ENCODE measurements around the gene RBMS3.

DNA sequence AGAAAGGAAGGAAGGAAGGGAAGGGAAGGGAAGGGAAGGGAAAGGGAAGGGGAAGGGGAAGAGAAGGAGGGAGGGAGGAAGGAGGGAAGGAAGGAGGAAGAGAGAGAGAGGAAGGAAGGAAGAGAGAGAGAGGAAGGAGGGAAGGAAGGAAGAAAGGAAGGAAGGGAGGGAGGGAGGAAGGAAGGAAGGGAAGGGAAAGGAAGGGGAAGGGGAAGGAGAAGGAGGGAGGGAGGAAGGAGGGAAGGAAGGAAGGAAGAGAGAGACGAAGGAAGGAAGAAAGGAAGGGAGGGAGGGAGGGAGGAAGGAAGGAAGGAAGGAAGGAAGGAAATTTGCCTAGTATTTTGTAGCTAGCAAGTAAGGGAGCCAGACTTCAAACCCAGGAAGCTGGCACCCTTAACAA is 583.9 kb downstream of the RBMS3 start:
- no peak for TF ChIP-seq NFE2L1 (CRISPR knock-in tag; IDR thresholded peaks at IDR 0.05)
- TF ChIP-seq, protein P1, sequence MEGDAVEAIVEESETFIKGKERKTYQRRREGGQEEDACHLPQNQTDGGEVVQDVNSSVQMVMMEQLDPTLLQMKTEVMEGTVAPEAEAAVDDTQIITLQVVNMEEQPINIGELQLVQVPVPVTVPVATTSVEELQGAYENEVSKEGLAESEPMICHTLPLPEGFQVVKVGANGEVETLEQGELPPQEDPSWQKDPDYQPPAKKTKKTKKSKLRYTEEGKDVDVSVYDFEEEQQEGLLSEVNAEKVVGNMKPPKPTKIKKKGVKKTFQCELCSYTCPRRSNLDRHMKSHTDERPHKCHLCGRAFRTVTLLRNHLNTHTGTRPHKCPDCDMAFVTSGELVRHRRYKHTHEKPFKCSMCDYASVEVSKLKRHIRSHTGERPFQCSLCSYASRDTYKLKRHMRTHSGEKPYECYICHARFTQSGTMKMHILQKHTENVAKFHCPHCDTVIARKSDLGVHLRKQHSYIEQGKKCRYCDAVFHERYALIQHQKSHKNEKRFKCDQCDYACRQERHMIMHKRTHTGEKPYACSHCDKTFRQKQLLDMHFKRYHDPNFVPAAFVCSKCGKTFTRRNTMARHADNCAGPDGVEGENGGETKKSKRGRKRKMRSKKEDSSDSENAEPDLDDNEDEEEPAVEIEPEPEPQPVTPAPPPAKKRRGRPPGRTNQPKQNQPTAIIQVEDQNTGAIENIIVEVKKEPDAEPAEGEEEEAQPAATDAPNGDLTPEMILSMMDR (IDR thresholded peaks at IDR 0.05), result no peak
- TF ChIP-seq, protein P2, sequence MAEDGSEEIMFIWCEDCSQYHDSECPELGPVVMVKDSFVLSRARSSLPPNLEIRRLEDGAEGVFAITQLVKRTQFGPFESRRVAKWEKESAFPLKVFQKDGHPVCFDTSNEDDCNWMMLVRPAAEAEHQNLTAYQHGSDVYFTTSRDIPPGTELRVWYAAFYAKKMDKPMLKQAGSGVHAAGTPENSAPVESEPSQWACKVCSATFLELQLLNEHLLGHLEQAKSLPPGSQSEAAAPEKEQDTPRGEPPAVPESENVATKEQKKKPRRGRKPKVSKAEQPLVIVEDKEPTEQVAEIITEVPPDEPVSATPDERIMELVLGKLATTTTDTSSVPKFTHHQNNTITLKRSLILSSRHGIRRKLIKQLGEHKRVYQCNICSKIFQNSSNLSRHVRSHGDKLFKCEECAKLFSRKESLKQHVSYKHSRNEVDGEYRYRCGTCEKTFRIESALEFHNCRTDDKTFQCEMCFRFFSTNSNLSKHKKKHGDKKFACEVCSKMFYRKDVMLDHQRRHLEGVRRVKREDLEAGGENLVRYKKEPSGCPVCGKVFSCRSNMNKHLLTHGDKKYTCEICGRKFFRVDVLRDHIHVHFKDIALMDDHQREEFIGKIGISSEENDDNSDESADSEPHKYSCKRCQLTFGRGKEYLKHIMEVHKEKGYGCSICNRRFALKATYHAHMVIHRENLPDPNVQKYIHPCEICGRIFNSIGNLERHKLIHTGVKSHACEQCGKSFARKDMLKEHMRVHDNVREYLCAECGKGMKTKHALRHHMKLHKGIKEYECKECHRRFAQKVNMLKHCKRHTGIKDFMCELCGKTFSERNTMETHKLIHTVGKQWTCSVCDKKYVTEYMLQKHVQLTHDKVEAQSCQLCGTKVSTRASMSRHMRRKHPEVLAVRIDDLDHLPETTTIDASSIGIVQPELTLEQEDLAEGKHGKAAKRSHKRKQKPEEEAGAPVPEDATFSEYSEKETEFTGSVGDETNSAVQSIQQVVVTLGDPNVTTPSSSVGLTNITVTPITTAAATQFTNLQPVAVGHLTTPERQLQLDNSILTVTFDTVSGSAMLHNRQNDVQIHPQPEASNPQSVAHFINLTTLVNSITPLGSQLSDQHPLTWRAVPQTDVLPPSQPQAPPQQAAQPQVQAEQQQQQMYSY (CRISPR knock-in tag; IDR thresholded peaks at IDR 0.05), result no peak
- no peak for TF ChIP-seq TEAD4 (CRISPR knock-in tag; IDR thresholded peaks at IDR 0.05)
- no peak for TF ChIP-seq ZNF121 (CRISPR knock-in tag; IDR thresholded peaks at IDR 0.05)
- no peak for TF ChIP-seq JUN (CRISPR knock-in tag; IDR thresholded peaks at IDR 0.05)
- no peak for TF ChIP-seq ESRRA (CRISPR knock-in tag; IDR thresholded peaks at IDR 0.05; ENCODE audit: borderline replicate concordance)
- TF ChIP-seq, protein P3, sequence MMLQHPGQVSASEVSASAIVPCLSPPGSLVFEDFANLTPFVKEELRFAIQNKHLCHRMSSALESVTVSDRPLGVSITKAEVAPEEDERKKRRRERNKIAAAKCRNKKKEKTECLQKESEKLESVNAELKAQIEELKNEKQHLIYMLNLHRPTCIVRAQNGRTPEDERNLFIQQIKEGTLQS (CRISPR knock-in tag; conservative IDR thresholded peaks at IDR 0.05), result no peak
- no peak for TF ChIP-seq RORB (CRISPR knock-in tag; IDR thresholded peaks at IDR 0.05)
- TF ChIP-seq E2F4 (CRISPR knock-in tag; IDR thresholded peaks at IDR 0.05; ENCODE audit: borderline replicate concordance, low read depth), result no peak
- TF ChIP-seq, protein P4, sequence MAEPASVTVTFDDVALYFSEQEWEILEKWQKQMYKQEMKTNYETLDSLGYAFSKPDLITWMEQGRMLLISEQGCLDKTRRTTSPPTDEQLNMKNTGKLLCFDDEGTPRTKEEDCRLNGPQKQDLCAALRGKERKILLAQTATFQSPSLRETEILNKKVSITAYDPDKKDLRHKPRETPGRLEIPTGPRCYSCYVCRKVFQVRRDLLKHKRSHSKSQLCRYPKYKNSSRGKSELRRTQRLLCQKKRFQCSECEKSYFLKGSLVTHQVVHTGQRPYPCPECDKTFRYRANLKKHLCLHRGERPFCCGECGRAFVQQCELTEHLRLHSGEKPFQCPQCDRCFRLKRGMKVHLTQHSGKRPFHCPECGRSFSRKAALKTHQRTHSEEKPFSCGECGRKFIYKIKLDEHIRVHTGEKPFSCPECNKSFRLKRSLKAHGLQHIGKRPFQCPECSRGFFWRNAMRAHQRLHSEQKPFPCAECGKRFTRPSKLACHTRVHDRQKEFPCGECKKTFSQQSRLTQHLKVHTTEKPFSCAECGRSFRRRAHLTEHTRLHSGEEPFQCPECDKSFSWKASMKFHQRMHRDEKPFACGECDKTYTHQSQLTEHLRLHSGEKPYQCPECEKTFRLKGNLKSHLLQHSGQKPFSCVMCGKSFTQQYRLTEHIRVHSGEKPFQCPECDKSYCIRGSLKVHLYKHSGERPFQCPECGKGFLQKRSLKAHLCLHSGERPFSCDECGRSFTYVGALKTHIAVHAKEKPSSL (CRISPR knock-in tag; conservative IDR thresholded peaks at IDR 0.05), result no peak

All from WTC11 (cell line).